PFSK-1 (cell line): ENCODE results near the gene COG1.
A peak's percentile ranks its signal among the peaks of the same experiment; 100 is the strongest.

Experiments
- FOXP2 ChIP-seq: optimal IDR thresholded peaks from 2 replicates; pipeline ENCODE3; 2011; ENCODE audit warnings: borderline replicate concordance, control low read depth, inconsistent platforms; ENCODE audit not compliant: insufficient read depth; ENCODE audit errors: extremely low read length, extremely low read depth
- POLR2AphosphoS5 ChIP-seq: IDR thresholded peaks from 2 replicates; pipeline ENCODE4 v1.6.1; 2012; ENCODE audit warnings: low read depth, mild to moderate bottlenecking, control low read depth, low read length, moderate library complexity
- REST ChIP-seq, 2 experiments: IDR thresholded peaks; 2 replicates each; pipeline versions ENCODE4 v1.6.1 to v1.8.0; 2011 to 2012; ENCODE audit warnings: low read depth in 2 of 2, low read length in 2 of 2, control low read depth in 1 of 2, inconsistent platforms in 1 of 2, mild to moderate bottlenecking in 1 of 2, moderate library complexity in 1 of 2; ENCODE audit not compliant: insufficient read depth in 1 of 2
- SIN3A ChIP-seq: IDR thresholded peaks from 2 replicates; pipeline ENCODE4 v1.6.1; 2012; ENCODE audit warnings: mild to moderate bottlenecking, low read length, moderate library complexity, borderline replicate concordance; ENCODE audit not compliant: insufficient read depth
- TAF1 ChIP-seq: IDR thresholded peaks from 2 replicates; pipeline ENCODE4 v1.6.1; 2012; ENCODE audit warnings: low read length, control low read depth, borderline replicate concordance; ENCODE audit not compliant: insufficient read depth

Gene COG1

DNA sequence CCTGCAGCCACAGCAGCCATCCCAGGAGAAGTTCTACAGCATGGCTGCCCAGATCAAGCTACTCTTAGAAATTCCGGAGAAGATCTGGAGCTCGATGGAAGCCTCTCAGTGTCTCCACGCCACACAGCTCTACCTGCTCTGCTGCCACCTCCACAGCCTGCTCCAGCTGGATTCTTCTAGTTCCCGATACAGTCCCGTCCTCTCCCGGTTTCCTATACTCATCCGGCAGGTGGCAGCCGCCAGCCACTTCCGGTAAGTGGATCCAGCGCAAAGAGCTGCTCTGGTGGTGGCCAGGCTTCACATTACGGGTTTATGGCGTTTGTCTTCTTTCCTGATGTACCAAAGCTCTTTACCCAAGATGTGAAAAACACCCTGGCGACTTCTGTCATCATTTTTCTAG lies 3.6 kb downstream of the COG1 start:
- TF ChIP-seq REST (IDR thresholded peaks at IDR 0.05; ENCODE audit: insufficient read depth in 1 of 2, low read depth in 2 of 2, low read length in 2 of 2): no peak
- no peak for TF ChIP-seq SIN3A
- no peak for TF ChIP-seq POLR2AphosphoS5
- no peak for TF ChIP-seq TAF1
- no peak for TF ChIP-seq FOXP2

- TF ChIP-seq SIN3A: no peak
These were observed 4.3 kb downstream of the COG1 start for GRCh38 chr17:73197161-73197560.

GRCh38 chr17:73198201-73198929 lies 5.5 kb downstream of the COG1 start:
- TF ChIP-seq SIN3A (no peak), TAF1 (no peak), FOXP2 (no peak), REST (IDR thresholded peaks at IDR 0.05; ENCODE audit: insufficient read depth in 1 of 2, low read depth in 2 of 2, low read length in 2 of 2) (no peak), POLR2AphosphoS5 (0 out of 2 replicates have a peak, but pooled peaks have one; percentile 18)

DNA sequence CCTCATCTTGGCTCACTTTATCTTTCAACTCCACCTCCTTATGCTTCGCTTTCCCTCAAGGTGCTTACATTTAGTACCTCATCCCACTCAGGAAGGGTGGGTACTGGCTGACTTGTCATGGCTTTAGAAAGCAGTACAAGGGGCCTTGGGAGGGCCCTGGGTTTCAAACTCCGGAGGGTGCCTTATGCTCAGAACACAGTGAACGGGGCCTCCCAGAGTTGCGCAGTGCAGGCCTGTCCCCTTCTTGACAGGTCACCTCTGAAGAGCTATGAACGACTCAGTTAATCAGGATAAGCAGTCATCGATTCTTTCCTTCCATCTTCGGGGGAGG lies 6.0 kb downstream of the COG1 start:
- TF ChIP-seq FOXP2 (no peak), TAF1 (no peak), POLR2AphosphoS5 (no peak; the same call in 1 of the 2 replicates)

DNA sequence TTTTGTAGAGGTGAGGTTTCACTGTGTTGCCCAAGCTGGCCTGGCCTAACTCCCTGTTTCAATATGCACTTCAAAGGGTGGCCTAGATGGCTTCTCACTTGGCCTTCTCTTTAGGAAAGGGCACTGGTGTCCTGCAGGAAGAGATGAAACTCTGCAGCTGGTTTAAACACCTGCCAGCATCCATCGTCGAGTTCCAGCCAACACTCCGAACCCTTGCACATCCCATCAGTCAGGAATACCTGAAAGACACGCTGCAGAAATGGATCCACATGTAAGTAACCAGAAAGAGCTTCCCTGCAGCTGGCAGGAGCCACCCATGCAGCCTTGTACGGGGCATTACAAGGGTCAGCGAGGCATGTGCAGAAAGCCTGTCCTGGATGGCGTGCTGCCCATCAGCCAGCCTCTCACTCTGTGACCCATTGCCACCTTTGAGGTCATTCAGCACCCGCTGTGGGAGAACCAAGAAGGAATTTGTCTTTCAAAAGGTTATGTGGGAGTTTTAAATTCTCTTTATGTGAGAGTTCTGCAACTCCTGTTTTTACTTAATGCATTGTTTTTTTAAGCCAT lies 7.0 kb downstream of the COG1 start:
- TF ChIP-seq POLR2AphosphoS5: no peak
- no peak for TF ChIP-seq SIN3A
- no peak for TF ChIP-seq FOXP2
- TF ChIP-seq TAF1: no peak
- no peak for TF ChIP-seq REST (IDR thresholded peaks at IDR 0.05; ENCODE audit: insufficient read depth in 1 of 2, low read depth in 2 of 2, low read length in 2 of 2)

DNA sequence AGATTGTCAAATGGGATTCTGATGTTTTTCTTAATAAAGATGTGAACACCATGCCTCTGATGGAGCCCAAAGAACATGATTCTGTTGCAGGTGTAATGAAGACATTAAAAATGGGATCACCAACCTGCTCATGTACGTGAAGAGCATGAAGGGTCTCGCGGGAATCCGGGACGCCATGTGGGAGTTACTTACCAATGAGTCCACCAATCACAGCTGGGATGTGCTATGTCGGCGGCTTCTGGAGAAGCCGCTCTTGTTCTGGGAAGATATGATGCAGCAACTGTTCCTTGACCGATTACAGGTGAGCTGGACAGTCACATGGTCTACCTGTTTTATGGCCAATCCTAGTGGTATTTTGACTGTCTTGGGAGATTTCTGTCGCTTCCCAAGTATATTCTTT lies 7.6 kb downstream of the COG1 start:
- TF ChIP-seq SIN3A (no peak), FOXP2 (no peak), TAF1 (no peak), REST (IDR thresholded peaks at IDR 0.05; ENCODE audit: insufficient read depth in 1 of 2, low read depth in 2 of 2, low read length in 2 of 2) (no peak), POLR2AphosphoS5 (no peak)
